ENCODE measurements around the gene SDR42E2. TPM values are rescaled to one million over a fixed set of nuclear protein-coding genes. Genes with fewer than 3 reads are reported as not detected.

Gene SDR42E2
- total and polyA plus RNA-seq, 2 donors (not counting 3 experiments of a cell fraction or from before 2014, with no cell fraction given): 0.03 to 0.13 TPM

- H3K4me1 ChIP-seq (ENCODE audit: control insufficient read depth, extremely low read depth, insufficient read depth, low read length): no peaks in the 10 kb centered on the region
- H3K9me3 ChIP-seq (replicated peaks; ENCODE audit: control insufficient read depth, insufficient read depth, low read length): no peaks in the 10 kb centered on the region
- H3K27me3 ChIP-seq (ENCODE audit: control insufficient read depth in 2 of 2, insufficient read depth in 2 of 2, low read length in 2 of 2): no peaks in the 10 kb centered on the region
- no peak overlapping the region for H3K27ac ChIP-seq (ENCODE audit: insufficient read depth, low read depth, low read length)
- H3K4me2 ChIP-seq (ENCODE audit: insufficient read depth, low read length): no peak overlapping the region
- intact Hi-C loops (cut with micrococcal nuclease): no loop called here
- FAIRE-seq: no peak
- TF ChIP-seq FOS (IDR thresholded peaks at IDR 0.05; ENCODE audit: borderline replicate concordance, insufficient read depth, low read length) (no peak), POLR2A (IDR thresholded peaks at IDR 0.05; ENCODE audit: low read depth, low read length) (no peak), EZH2 (IDR thresholded peaks at IDR 0.05; ENCODE audit: borderline replicate concordance, low read depth, low read length, severe bottlenecking) (no peak), MAX (IDR thresholded peaks at IDR 0.05; ENCODE audit: insufficient read depth, insufficient read length) (no peak), CTCF (IDR thresholded peaks at IDR 0.05; ENCODE audit: extremely low read depth in 1 of 2, insufficient read depth in 1 of 2, low read depth in 1 of 2, low read length in 2 of 2) (no peak), POLR2AphosphoS5 (IDR thresholded peaks at IDR 0.05; ENCODE audit: insufficient read depth, low read depth, low read length) (no peak), MYC (IDR thresholded peaks at IDR 0.05; ENCODE audit: low read depth, low read length) (no peak), GATA2 (IDR thresholded peaks at IDR 0.05; ENCODE audit: insufficient read depth, insufficient read length, low read depth, low read length) (no peak), JUN (IDR thresholded peaks at IDR 0.05; ENCODE audit: borderline replicate concordance, insufficient read depth, insufficient read length, low read depth) (no peak)
- H3K4me3 ChIP-seq (replicated peaks in 1 of 3; ENCODE audit: insufficient read depth in 1 of 3, low read depth in 1 of 3, low read length in 3 of 3): no peak overlapping the region
- no peaks in the 10 kb centered on the region for H3K9me1 ChIP-seq (replicated peaks; ENCODE audit: control insufficient read depth, extremely low read depth, insufficient read depth, low read length)
- CTCF ChIA-PET: no interaction called here
- H3K79me2 ChIP-seq (ENCODE audit: control insufficient read depth, insufficient read depth, low read length): peaks cover 9% of the 10 kb centered on the region
- H4K20me1 ChIP-seq (replicated peaks; ENCODE audit: control insufficient read depth, extremely low read depth, insufficient read depth, low read length): peaks cover 2% of the 10 kb centered on the region
- POLR2A ChIA-PET: no interaction called here
- BruUV-seq (replicated peaks): no TSS peak
- no peak overlapping the region for H3K9ac ChIP-seq (replicated peaks; ENCODE audit: extremely low read depth, insufficient read depth, low read length)
- dilution Hi-C loops (cut with MboI; ENCODE audit: extremely low pct_ligation_motif_present, low sequenced_read_pairs): no loop called here
- H3K36me3 ChIP-seq (ENCODE audit: control insufficient read depth in 2 of 2, extremely low read depth in 1 of 2, insufficient read depth in 2 of 2, low read length in 2 of 2): peaks cover 3% of the 10 kb centered on the region in 2 experiments
- H2AFZ ChIP-seq (ENCODE audit: low read depth, low read length): no peak overlapping the region
- no peak for DNase-seq (ENCODE audit: low read depth, low spot score)
Observed at GRCh38 chr16:22222998-22223397, 60.7 kb downstream of the SDR42E2 start.
